ENCODE data around the gene FAM89B.
A peak's percentile ranks its signal among the peaks of the same experiment; 100 is the strongest.
"Not testable (repeated sequence)": the region's sequence is repeated elsewhere in the genome, so short reads cannot be mapped to it uniquely, and the experiment has no call there.

The FAM89B gene

GRCh38 chr11:65556470-65557279 lies 15.7 kb upstream of the FAM89B start:
- no peak for DNase-seq (ENCODE audit: low spot score)

DNA sequence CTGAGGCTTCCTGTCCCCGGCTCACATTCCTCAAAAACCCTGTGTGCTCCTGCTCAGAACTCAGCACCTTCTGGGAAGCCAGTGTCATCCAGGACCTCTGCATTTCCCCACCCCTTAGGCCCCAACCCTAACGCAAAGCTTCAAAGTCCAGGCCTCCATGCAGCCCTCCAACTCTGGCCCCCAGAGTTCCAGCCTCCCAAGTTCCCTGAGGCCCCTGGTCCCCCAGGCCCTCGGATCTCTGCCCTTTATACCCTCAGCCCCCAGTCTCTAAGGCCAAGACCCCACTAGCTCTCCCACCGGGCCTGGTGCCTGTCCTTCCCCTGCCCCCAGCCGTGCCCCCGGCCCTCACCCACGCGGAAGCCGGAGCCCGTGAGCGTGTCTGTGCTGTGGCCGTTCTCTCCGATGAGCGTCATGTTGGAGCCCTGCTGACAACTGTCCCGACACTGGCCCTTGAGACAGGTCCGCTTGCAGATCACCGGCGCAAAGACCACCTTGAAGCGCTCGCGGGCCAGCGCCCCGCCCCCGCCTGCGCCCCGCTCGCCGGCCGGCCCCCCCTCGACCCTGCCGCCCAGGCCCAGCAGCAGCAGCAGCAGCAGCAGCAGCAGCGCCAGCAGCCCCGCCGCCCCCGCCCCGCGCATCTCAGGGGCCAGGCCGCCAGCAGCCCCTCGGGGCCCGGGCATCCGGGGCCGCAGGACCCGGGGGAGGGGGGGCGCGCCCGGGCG lies 14.9 kb upstream of the FAM89B start:
- no peak for DNase-seq (ENCODE audit: low spot score)

- DNase-seq (ENCODE audit: low spot score) = peak; percentile 56
Observed at GRCh38 chr11:65558002-65558929, 14.1 kb upstream of the FAM89B start, which contains the start of gene LTBP3. TSS of gene LTBP3 (minus strand) at chr11:65558359. CDS start at chr11:65557959, 400 bp downstream.

DNA sequence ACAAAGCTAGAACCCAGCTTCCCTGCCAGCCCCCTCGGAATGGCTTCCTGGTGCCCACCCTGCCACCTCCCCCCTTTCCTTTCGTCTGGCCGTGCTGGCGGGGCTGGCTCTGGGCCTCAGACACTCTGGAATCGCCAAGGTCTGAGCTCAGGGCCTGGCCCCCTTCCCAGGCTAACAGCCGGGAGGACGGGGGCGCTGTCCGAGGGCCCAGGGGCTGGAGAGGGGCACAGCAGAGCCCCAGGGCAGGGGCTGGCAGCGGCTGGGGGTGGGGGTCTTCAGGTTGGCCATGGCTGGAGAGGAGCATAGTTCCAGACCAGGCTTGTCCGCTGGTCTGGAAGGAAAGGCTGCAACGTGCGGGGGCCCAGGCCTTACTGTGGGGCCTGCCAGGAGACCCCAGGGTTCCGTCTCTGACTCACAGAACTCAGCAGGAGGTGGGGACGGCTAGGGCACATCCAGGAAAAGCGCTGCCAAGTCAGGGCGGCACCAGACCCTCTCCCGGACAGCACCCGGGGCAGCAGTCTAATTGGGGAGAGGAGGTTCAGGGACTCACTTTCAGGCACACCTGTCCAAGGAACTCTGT lies 13.3 kb upstream of the FAM89B start:
- DNase-seq (ENCODE audit: low spot score) = no peak

GRCh38 chr11:65559535-65559934 lies 12.8 kb upstream of the FAM89B start:
- DNase-seq (ENCODE audit: low spot score) = no peak

GRCh38 chr11:65559951-65560537 lies 12.3 kb upstream of the FAM89B start:
- no peak for DNase-seq (ENCODE audit: low spot score)

- peak; percentile 63 for DNase-seq (ENCODE audit: low spot score)
Observed at GRCh38 chr11:65560555-65561418, 11.6 kb upstream of the FAM89B start.

DNA sequence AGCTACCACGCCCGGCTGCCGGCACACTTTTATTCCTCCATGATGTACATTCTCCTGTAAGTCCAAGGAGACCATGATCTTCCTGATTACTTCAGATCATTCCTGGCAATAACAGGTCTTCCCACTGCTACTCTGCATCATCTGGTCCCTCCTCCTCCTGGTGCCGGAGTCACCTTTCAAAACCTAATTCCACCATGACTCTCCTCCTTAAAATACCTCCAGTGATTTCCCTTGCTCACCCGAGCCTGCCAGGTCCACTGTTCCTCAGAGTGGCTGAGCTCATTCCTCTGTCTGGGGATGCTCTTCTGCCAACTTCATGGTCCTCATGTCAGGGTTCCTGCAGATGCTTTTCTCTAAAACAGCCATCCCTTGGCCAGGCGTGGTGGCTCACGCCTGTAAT lies 10.3 kb upstream of the FAM89B start:
- DNase-seq (ENCODE audit: low spot score) = no peak

GRCh38 chr11:65562788-65563187 lies 9.6 kb upstream of the FAM89B start:
- DNase-seq (ENCODE audit: low spot score) = no peak

GRCh38 chr11:65563601-65564000 lies 8.7 kb upstream of the FAM89B start:
- DNase-seq (ENCODE audit: low spot score) = no peak

- not testable (repeated sequence) for DNase-seq (ENCODE audit: low spot score)
Observed at GRCh38 chr11:65564879-65565559, 7.3 kb upstream of the FAM89B start.

- DNase-seq (ENCODE audit: low spot score) = no peak
Observed at GRCh38 chr11:65565624-65566453, 6.5 kb upstream of the FAM89B start.

GRCh38 chr11:65569164-65569972 lies 3.0 kb upstream of the FAM89B start:
- DNase-seq (ENCODE audit: low spot score) = no peak

GRCh38 chr11:65569973-65570918 lies 2.1 kb upstream of the FAM89B start, which contains the start of gene ZNRD2:
TSS of gene ZNRD2 (plus strand) at chr11:65570477. CDS start at chr11:65570492, 15 bp downstream.
- peak; percentile 92 for DNase-seq (ENCODE audit: low spot score)

DNA sequence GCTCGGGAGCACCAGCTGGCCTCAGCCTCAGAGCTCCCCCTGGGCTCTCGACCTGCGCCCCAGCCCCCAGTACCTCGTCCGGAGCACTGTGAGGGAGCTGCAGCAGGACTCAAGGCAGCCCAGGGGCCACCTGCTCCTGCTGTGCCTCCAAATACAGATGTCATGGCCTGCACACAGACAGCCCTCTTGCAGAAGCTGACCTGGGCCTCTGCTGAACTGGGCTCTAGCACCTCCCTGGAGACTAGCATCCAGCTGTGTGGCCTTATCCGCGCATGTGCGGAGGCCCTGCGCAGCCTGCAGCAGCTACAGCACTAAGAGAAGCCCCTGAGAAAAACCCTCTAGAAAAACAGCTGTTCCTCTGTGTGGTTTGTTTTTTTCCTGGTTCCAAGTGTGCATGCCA lies 918 bp upstream of the FAM89B start:
- DNase-seq (ENCODE audit: low spot score) = no peak

DNA sequence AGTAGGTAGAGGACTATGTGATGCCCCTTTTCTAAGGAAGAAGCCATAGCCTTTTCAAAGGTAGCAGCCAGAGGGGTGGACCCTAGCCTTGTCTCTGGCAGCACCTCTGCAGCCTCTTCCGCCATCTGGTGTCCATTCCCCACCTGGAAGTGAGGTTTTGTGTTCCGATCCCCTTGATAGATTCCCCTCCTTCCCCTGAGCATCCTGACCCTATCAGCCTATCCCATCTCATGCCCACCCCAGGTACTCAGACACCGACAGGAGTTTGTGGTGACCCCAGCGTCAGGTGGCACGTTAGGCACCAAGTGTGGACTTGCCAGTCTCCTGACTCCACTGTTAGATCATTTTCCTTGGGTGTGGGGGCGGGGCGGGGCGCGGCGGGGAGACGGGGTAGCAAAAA lies 398 bp upstream of the FAM89B start:
- peak; percentile 77 for DNase-seq (ENCODE audit: low spot score)
